Neural progenitor cell (in vitro differentiated cells): ENCODE results near the gene KDM5B.

Source experiments
- EZH2 ChIP-seq: fragments of 200-600 bp; sonication (generic); IDR thresholded peaks from 2 replicates; pipeline ENCODE4 v1.6.1; 2017; ENCODE audit warnings: antibody characterized with exemption, mild to moderate bottlenecking, moderate library complexity
- EZH2phosphoT487 ChIP-seq: fragments of 200-600 bp; sonication (generic); IDR thresholded peaks from 2 replicates; pipeline ENCODE4 v1.6.1; 2017; ENCODE audit warnings: antibody characterized with exemption

GRCh38 chr1:202728951-202729350 is 79.3 kb downstream of the KDM5B start:
- TF ChIP-seq EZH2 = no peak
- no peak for TF ChIP-seq EZH2phosphoT487
